OCI-LY7 (cell line): ENCODE results near the gene GBGT1. TPM values are rescaled to one million over a fixed set of nuclear protein-coding genes. Genes with fewer than 3 reads are reported as not detected.

Experiments used
- Bru-seq: library from RNA; stranded (reverse); fragments of 400-500 nt; gene quantifications from one replicate; lab custom pipeline; 2021; lab: Mats Ljungman, UMichigan
- BruChase-seq, 2 experiments: library from RNA; stranded (reverse); fragments of 400-500 nt; gene quantifications; one replicate each; lab custom pipeline; 2021; lab: Mats Ljungman, UMichigan
- BruUV-seq: library from RNA; stranded (reverse); fragments of 400-500 nt; replicated peaks from 2 replicates; lab custom pipeline; 2021; lab: Mats Ljungman, UMichigan
- CTCF ChIA-PET: fragments of 300-600 bp; sonication (Branson Sonifier 250); formaldehyde crosslinking; loops from one replicate; lab custom pipeline; 2022; ENCODE audit warnings: antibody characterized with exemption; ENCODE audit not compliant: unreplicated experiment; lab: Charles Lee
- POLR2A ChIA-PET: fragments of 300-600 bp; sonication (Branson Sonifier 250); formaldehyde crosslinking; loops from one replicate; lab custom pipeline; 2022; ENCODE audit warnings: antibody characterized with exemption; lab: Charles Lee
- DNase-seq: peaks from one replicate; pipeline ENCODE4 v3.0.0-alpha.2; 2015; ENCODE audit warnings: low spot score
- H2AFZ ChIP-seq: fragments of 200-600 bp; sonication (generic), shearing (Covaris generic); 2 replicates; pipeline ENCODE4 v1.6.1; 2014; ENCODE audit warnings: mild to moderate bottlenecking, antibody characterized with exemption, low read length, moderate library complexity
- H3K27ac ChIP-seq: fragments of 200-600 bp; sonication (generic); 2 replicates; pipeline ENCODE4 v1.5.1; 2014; ENCODE audit warnings: mixed run types, low read depth, mild to moderate bottlenecking, moderate library complexity, low read length, inconsistent platforms; ENCODE audit not compliant: poor library complexity, severe bottlenecking
- H3K36me3 ChIP-seq: fragments of 200-600 bp; sonication (generic); 2 replicates; pipeline ENCODE4 v1.6.1; 2014; ENCODE audit warnings: mild to moderate bottlenecking, antibody characterized with exemption, low read length, moderate library complexity, mixed read lengths; ENCODE audit not compliant: insufficient read depth
- H3K4me1 ChIP-seq: fragments of 200-600 bp; sonication (generic); 2 replicates; pipeline ENCODE4 v1.5.1; 2014; ENCODE audit warnings: mild to moderate bottlenecking, low read length; ENCODE audit not compliant: insufficient read depth, poor library complexity, severe bottlenecking
- H3K4me2 ChIP-seq: fragments of 200-600 bp; sonication (generic); 2 replicates; pipeline ENCODE4 v1.6.1; 2014; ENCODE audit warnings: mild to moderate bottlenecking, low read length
- H3K4me3 ChIP-seq: fragments of 200-600 bp; sonication (generic); 2 replicates; pipeline ENCODE4 v1.5.1; 2014; ENCODE audit warnings: mild to moderate bottlenecking, low read depth, low read length; ENCODE audit not compliant: poor library complexity, severe bottlenecking
- H3K79me2 ChIP-seq: fragments of 200-600 bp; sonication (generic); 2 replicates; pipeline ENCODE4 v1.6.1; 2016; ENCODE audit warnings: low read depth, mild to moderate bottlenecking, low read length, moderate library complexity, mixed read lengths; ENCODE audit not compliant: insufficient read depth
- H3K9me2 ChIP-seq: fragments of 200-600 bp; sonication (generic); 2 replicates; pipeline ENCODE4 v1.6.1; 2016; ENCODE audit warnings: mild to moderate bottlenecking, low read length, mixed read lengths; ENCODE audit not compliant: insufficient read depth
- H3K9me3 ChIP-seq: fragments of 200-600 bp; sonication (generic); 2 replicates; pipeline ENCODE4 v1.6.1; 2014; ENCODE audit warnings: mild to moderate bottlenecking, mixed run types, low read length, mixed read lengths
- H4K20me1 ChIP-seq: fragments of 200-600 bp; sonication (generic); 2 replicates; pipeline ENCODE4 v1.6.1; 2014; ENCODE audit warnings: mild to moderate bottlenecking, antibody characterized with exemption, low read length, moderate library complexity, mixed read lengths; ENCODE audit not compliant: insufficient read depth
- EZH2phosphoT487 ChIP-seq: fragments of 200-600 bp; sonication (generic); IDR thresholded peaks from 2 replicates; pipeline ENCODE4 v1.6.1; 2018; ENCODE audit warnings: low read depth, borderline replicate concordance, mild to moderate bottlenecking, mixed run types, antibody characterized with exemption, low read length, moderate library complexity, mixed read lengths
- intact Hi-C: fragments of 100-400 bp; cut with micrococcal nuclease; formaldehyde crosslinking; loops from one replicate; pipeline ENCODE4 v1.10.0; 2022; ENCODE audit not compliant: unreplicated experiment
- long read RNA-seq: library from polyadenylated mRNA; stranded (forward); transcript quantifications from one replicate; pipeline ENCODE4 v2.0.0, GENCODE V29; 2022
- total RNA-seq, 2 experiments: library from RNA; depleted of rRNA in 1 of 2; stranded (reverse); fragments of >200 nt in 1 of 2; shearing (Covaris generic) in 1 of 2; gene quantifications; 2 replicates each; pipeline ENCODE4 v1.2.3, GENCODE V29; 2014 to 2022
- TF ChIP-seq, protein P1 (sequence below): fragments of 200-600 bp; sonication (generic); conservative IDR thresholded peaks from 2 replicates; pipeline ENCODE4 v1.5.1; 2014; ENCODE audit warnings: mild to moderate bottlenecking, antibody characterized with exemption, low read length, moderate library complexity, mixed read lengths

GBGT1 gene
- total RNA-seq (2014; rRNA removed; shearing (Covaris generic)): 2.1 and 2.6 TPM in 2 replicates
- 3.9 and 5.9 TPM in 2 replicates for total RNA-seq (2022)
- percentile 37 among the genes with signal in this experiment for Bru-seq, nascent RNA
- BruChase-seq, experiment 1, labeled RNA remaining after a 6-hour chase: percentile 42 among the genes with signal in this experiment
- BruChase-seq, experiment 2, labeled RNA remaining after a 2-hour chase: percentile 45 among the genes with signal in this experiment
- long read RNA-seq, partial matches to known transcripts: 0 of 1 reads
- long read RNA-seq, other reads (novel, unspliced or antisense): 1 of 1 reads

DNA sequence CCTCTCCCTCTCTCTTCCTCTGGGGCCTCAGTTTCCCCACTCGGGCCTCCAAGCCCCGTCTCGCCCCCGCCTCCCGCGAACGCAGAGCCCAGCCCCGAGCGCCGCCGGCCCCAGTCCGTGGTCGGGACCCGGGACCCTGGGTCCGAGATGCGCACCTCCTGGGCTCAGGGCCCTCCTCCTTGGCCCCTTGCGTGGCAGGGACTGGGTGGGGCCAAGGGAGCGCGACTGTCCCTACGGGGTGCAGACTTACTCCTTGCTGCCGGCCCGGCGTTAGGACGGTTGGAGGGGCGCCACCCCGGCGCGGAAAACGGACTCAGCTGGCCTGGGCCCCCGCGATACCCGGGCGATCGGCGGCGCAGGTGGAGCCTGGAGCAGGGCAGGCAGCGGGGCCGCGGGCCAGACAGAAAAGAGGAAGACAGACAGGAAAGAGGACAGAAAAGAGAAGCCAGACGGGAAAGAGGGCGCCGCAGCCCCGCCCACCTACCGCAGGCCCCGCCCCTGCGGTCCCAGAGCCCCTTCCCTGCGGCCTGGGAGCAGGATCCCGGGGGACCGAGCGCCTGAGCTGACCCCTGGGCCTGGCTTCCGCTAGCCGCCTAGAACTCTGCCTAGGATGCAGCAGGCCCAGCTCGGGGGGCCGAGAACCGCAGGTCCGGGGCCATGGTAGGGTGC lies at the start of gene GBGT1:
Gene GBGT1, minus strand, starts transcription at position 411 of the 669 bp plus-strand sequence. CDS start 1,502 bp downstream, outside the sequence.
- peak; percentile 48 for DNase-seq
- Histone ChIP-seq H3K4me3 (peak within 1 kb of the TSS; percentile 61), H3K79me2 (no peaks in the 10 kb centered on the region), H2AFZ (peak within 1 kb of the TSS; percentile 36), H3K27ac (no peak within 1 kb of the TSS), H3K4me1 (peaks cover 10% of the 10 kb centered on the region), H3K9me2 (no peaks in the 10 kb centered on the region), H4K20me1 (no peaks in the 10 kb centered on the region), H3K9me3 (no peaks in the 10 kb centered on the region), H3K36me3 (no peaks in the 10 kb centered on the region), H3K4me2 (peak within 1 kb of the TSS; percentile 70)
- ChIA-PET CTCF (no interaction called here), POLR2A (no interaction called here)
- BruUV-seq: no TSS peak
- TF ChIP-seq, protein P1, sequence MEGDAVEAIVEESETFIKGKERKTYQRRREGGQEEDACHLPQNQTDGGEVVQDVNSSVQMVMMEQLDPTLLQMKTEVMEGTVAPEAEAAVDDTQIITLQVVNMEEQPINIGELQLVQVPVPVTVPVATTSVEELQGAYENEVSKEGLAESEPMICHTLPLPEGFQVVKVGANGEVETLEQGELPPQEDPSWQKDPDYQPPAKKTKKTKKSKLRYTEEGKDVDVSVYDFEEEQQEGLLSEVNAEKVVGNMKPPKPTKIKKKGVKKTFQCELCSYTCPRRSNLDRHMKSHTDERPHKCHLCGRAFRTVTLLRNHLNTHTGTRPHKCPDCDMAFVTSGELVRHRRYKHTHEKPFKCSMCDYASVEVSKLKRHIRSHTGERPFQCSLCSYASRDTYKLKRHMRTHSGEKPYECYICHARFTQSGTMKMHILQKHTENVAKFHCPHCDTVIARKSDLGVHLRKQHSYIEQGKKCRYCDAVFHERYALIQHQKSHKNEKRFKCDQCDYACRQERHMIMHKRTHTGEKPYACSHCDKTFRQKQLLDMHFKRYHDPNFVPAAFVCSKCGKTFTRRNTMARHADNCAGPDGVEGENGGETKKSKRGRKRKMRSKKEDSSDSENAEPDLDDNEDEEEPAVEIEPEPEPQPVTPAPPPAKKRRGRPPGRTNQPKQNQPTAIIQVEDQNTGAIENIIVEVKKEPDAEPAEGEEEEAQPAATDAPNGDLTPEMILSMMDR: no peak
- no peak for TF ChIP-seq EZH2phosphoT487
- intact Hi-C loops: no loop called here

DNA sequence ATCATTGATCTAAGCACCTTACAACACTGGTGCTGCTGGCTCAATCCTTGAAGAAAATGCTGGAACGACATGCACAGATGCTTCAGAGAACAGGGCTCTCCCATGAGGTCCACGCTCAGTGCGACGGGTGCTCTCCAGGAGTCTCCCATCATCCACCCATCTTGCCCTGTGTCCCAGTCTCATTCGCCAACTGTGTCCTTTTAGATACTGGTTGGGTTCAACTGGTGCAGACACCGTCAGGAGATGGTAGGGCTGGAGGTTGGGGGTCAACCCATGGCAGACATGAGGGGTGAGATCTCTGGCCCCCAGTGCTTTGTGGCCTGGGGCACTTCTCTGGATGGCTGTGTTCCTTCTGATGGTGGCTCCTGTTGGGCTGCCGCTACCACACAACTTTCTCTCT lies 46.9 kb upstream of the GBGT1 start:
- H3K27ac ChIP-seq: no peak overlapping the region
- no peaks in the 10 kb centered on the region for H3K36me3 ChIP-seq
- no peak for TF ChIP-seq EZH2phosphoT487
- TF ChIP-seq, protein P1: no peak

DNA sequence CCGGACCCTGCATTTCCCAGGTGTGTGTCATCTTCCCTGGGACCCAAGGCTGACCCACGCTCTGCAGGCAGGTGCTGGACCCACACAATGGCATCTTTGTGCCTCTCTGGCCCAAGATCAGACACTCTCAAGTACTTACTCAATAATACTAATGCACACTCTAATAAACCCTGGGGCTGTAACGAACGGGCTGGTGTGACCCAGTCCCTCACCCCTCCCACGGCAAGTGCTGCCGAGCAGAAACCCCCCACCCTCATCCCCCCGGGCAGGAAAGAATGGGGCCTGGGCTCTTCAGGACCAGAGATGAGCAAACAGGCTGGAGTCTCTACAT lies 46.5 kb upstream of the GBGT1 start:
- H3K4me2 ChIP-seq: no peak overlapping the region

More for the DNA sequence above, 46.9 kb upstream of the GBGT1 start:
- Histone ChIP-seq H3K4me2 (no peak overlapping the region), H3K4me1 (no peaks in the 10 kb centered on the region), H3K9me3 (no peaks in the 10 kb centered on the region), H3K79me2 (no peaks in the 10 kb centered on the region), H3K9me2 (no peaks in the 10 kb centered on the region), H4K20me1 (no peaks in the 10 kb centered on the region), H3K4me3 (no peak overlapping the region), H2AFZ (no peak overlapping the region)
- POLR2A ChIA-PET: no interaction called here
- CTCF ChIA-PET: no interaction called here
- intact Hi-C loops: no loop called here
- BruUV-seq: no TSS peak
- no peak for DNase-seq

More for the DNA sequence above, 46.5 kb upstream of the GBGT1 start:
- BruUV-seq: no TSS peak
- no peaks in the 10 kb centered on the region for H3K4me1 ChIP-seq
- ChIA-PET POLR2A (no interaction called here), CTCF (no interaction called here)
- H3K9me3 ChIP-seq: no peaks in the 10 kb centered on the region
- H4K20me1 ChIP-seq: no peaks in the 10 kb centered on the region
- no peaks in the 10 kb centered on the region for H3K79me2 ChIP-seq
- intact Hi-C loops: no loop called here
- TF ChIP-seq, protein P1: no peak
- TF ChIP-seq EZH2phosphoT487: no peak
- no peak overlapping the region for H3K4me3 ChIP-seq
- no peaks in the 10 kb centered on the region for H3K36me3 ChIP-seq
- no peak overlapping the region for H2AFZ ChIP-seq
- H3K9me2 ChIP-seq: no peaks in the 10 kb centered on the region
- DNase-seq: no peak
- H3K27ac ChIP-seq: no peak overlapping the region
